HepG2 (cell line): Measurements from ENCODE around the gene ATRN. TPM values are rescaled to one million over a fixed set of nuclear protein-coding genes. Genes with fewer than 3 reads are reported as not detected.
A peak's percentile ranks its signal among the peaks of the same experiment; 100 is the strongest.

ENCODE experiments used
- CEBPG ChIP-seq: IDR thresholded peaks from 2 replicates; pipeline ENCODE4 v1.6.1; 2016
- FOXC1 ChIP-seq: sonication (generic); formaldehyde crosslinking; IDR thresholded peaks from 2 replicates; pipeline ENCODE4 v1.8.0; 2022; ENCODE audit warnings: mild to moderate bottlenecking, missing genetic modification reagents, borderline replicate concordance
- FUBP1 ChIP-seq: sonication (generic); formaldehyde crosslinking; IDR thresholded peaks from 2 replicates; pipeline ENCODE4 v1.5.1; 2020; ENCODE audit warnings: missing genetic modification reagents, mild to moderate bottlenecking, borderline replicate concordance
- HNRNPLL ChIP-seq: fragments of 200-400 bp; formaldehyde crosslinking; IDR thresholded peaks from 2 replicates; pipeline ENCODE4 v1.6.1; 2017; ENCODE audit warnings: mild to moderate bottlenecking, low read depth, low read length; ENCODE audit not compliant: poor library complexity, severe bottlenecking
- IRF2 ChIP-seq: IDR thresholded peaks from 2 replicates; pipeline ENCODE4 v1.6.1; 2018; ENCODE audit warnings: missing genetic modification reagents, missing compliant biosample characterization
- KLF6 ChIP-seq: IDR thresholded peaks from 2 replicates; pipeline ENCODE4 v1.8.0; 2016; ENCODE audit warnings: missing biosample characterization, missing genetic modification reagents
- NFKBIZ ChIP-seq: IDR thresholded peaks from 2 replicates; pipeline ENCODE4 v1.6.1; 2018; ENCODE audit warnings: missing genetic modification reagents, missing compliant biosample characterization
- PPARG ChIP-seq: conservative IDR thresholded peaks from 2 replicates; pipeline ENCODE4 v1.6.1; 2016; ENCODE audit warnings: missing biosample characterization, missing genetic modification reagents
- SALL2 ChIP-seq: sonication (generic); formaldehyde crosslinking; IDR thresholded peaks from 2 replicates; pipeline ENCODE4 v1.8.1; 2023; ENCODE audit warnings: mild to moderate bottlenecking, missing genetic modification reagents, inconsistent platforms
- THYN1 ChIP-seq: sonication (generic); formaldehyde crosslinking; IDR thresholded peaks from 2 replicates; pipeline ENCODE4 v1.8.1; 2023; ENCODE audit warnings: low read depth, mild to moderate bottlenecking, moderate library complexity, missing genetic modification reagents, borderline replicate concordance
- XBP1 ChIP-seq: sonication (generic); formaldehyde crosslinking; IDR thresholded peaks from 2 replicates; pipeline ENCODE4 v1.5.0; 2020; ENCODE audit warnings: missing genetic modification reagents
- ZNF296 ChIP-seq: sonication (generic); formaldehyde crosslinking; conservative IDR thresholded peaks from 2 replicates; pipeline ENCODE4 v1.5.0; 2020; ENCODE audit warnings: mild to moderate bottlenecking, missing genetic modification reagents
- ZNF333 ChIP-seq: sonication (generic); formaldehyde crosslinking; IDR thresholded peaks from 2 replicates; pipeline ENCODE4 v1.4.0; 2020; ENCODE audit warnings: mild to moderate bottlenecking, missing genetic modification reagents, borderline replicate concordance
- ZNF33A ChIP-seq: sonication (generic); formaldehyde crosslinking; IDR thresholded peaks from 2 replicates; pipeline ENCODE4 v1.5.1; 2020; ENCODE audit warnings: missing genetic modification reagents, mild to moderate bottlenecking, moderate library complexity, borderline replicate concordance
- ZNF574 ChIP-seq: sonication (generic); formaldehyde crosslinking; IDR thresholded peaks from 2 replicates; pipeline ENCODE4 v1.4.0; 2020; ENCODE audit warnings: missing genetic modification reagents
- ZNF687 ChIP-seq: sonication (generic); formaldehyde crosslinking; IDR thresholded peaks from 2 replicates; pipeline ENCODE4 v1.5.1; 2020; ENCODE audit warnings: mild to moderate bottlenecking, missing genetic modification reagents, moderate library complexity
- ZXDC ChIP-seq: sonication (generic); formaldehyde crosslinking; IDR thresholded peaks from 2 replicates; pipeline ENCODE4 v1.5.0; 2020; ENCODE audit warnings: mild to moderate bottlenecking, missing genetic modification reagents
- polyA plus RNA-seq, 8 experiments: library from polyadenylated mRNA; depleted of rRNA in 3 of 8; stranded (reverse) in 7 of 8; unstranded in 1 of 8; fragments of >200 nt; fragmentation: Illumina TruSeq in 4 of 8; extraction: Trizol in 4 of 8; gene quantifications; 2 replicates each; pipeline versions ENCODE4 v1.2.1 to v1.2.3, GENCODE V29; 2011 to 2016; ENCODE audit warnings: low read depth in 4 of 8, missing spikeins in 1 of 8, mixed read lengths in 1 of 8; ENCODE audit not compliant: insufficient read depth in 1 of 8
- total RNA-seq, 5 experiments: library from RNA; depleted of rRNA; stranded (reverse); fragments of >200 nt; fragmentation: Illumina TruSeq; extraction: Trizol; gene quantifications; 2 replicates each; pipeline ENCODE4 v1.2.3, GENCODE V29; 2016; ENCODE audit warnings: low read depth in 1 of 5

Gene ATRN
- total and polyA plus RNA-seq, 2 of the 13 experiments (the other 11 are each of a cell fraction or from before 2014, with no cell fraction given), result 44.2 to 81.1 TPM

- TF ChIP-seq XBP1 (CRISPR knock-in tag) (no peak; the same call in 1 of the 2 replicates), FOXC1 (CRISPR knock-in tag) (0 out of 2 replicates have a peak, but pooled peaks have one; percentile 19), NFKBIZ (CRISPR knock-in tag) (peak; percentile 29), KLF6 (peak; percentile 96), HNRNPLL (peak; percentile 91), SALL2 (CRISPR knock-in tag) (peak; percentile 99), ZXDC (CRISPR knock-in tag) (peak; percentile 95), FUBP1 (CRISPR knock-in tag) (no peak; the same call in 1 of the 2 replicates), ZNF296 (CRISPR knock-in tag) (no peak; the same call in 1 of the 2 replicates), CEBPG (CRISPR knock-in tag) (peak; percentile 46), IRF2 (peak; percentile 74), PPARG (peak; percentile 58; the same call in 1 of the 2 replicates), THYN1 (CRISPR knock-in tag) (peak; percentile 83; the same call in 1 of the 2 replicates), ZNF687 (CRISPR knock-in tag) (peak; percentile 98), ZNF333 (CRISPR knock-in tag) (peak; percentile 70; the same call in 1 of the 2 replicates), ZNF33A (no peak), ZNF574 (CRISPR knock-in tag) (peak; percentile 94)
Measured at GRCh38 chr20:3470627-3471396, at the start of gene ATRN (continued).
